ENCODE results near the gene XIRP1. TPM values are rescaled to one million over a fixed set of nuclear protein-coding genes. Genes with fewer than 3 reads are reported as not detected.

XIRP1 gene
- total and polyA plus RNA-seq, 9 donors, result 0.04 to 0.13 (median 0.11) TPM; not detected in 5

- no peak for DNase-seq
- 86 to 91% (median 89%) methylated on average over 5 of the region's 5 CpGs for WGBS, 3 donors
- intact Hi-C loops (cut with DNase I), result no loop called here
Measured at GRCh38 chr3:39203860-39204259, 11.5 kb upstream of the XIRP1 start.

DNA sequence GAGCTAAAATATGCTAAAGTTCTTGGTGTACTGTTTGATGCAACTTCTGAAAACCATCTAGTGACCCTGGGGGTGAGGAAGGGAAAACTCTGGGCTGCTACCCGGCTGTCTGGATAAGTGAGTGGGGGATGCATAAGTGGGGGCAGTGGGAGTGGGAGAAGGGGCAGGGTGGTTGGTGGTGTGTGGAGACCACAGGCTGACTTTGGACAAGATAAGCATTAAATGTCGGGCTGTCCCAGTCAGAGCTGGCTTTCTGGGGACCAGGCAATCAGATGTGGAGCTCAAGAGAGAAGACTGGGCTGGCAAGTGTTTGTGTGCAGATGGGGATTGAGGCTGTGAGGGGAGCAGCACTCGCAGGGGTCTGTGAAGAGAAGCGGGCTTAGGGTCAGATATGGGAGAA is 11.0 kb upstream of the XIRP1 start:
- Histone ChIP-seq H3K9me3 (no peaks in the 10 kb centered on the region), H3K4me3 (no peak overlapping the region), H3K27me3 (no peaks in the 10 kb centered on the region), H3K36me3 (no peaks in the 10 kb centered on the region), H3K4me1 (ENCODE audit: insufficient read depth) (no peaks in the 10 kb centered on the region), H3K27ac (no peak overlapping the region)
- 59 to 66% (median 64%) methylated on average over 4 of the region's 4 CpGs for WGBS, 3 donors
- TF ChIP-seq POLR2A (IDR thresholded peaks at IDR 0.05) (no peak), EP300 (IDR thresholded peaks at IDR 0.05) (no peak), CTCF (IDR thresholded peaks at IDR 0.05) (no peak)
- intact Hi-C loops (cut with DNase I), result no loop called here
- no peak for DNase-seq

More at GRCh38 chr3:39203860-39204259, 11.5 kb upstream of the XIRP1 start:
- no peak for TF ChIP-seq CTCF (IDR thresholded peaks at IDR 0.05)
- no peak for TF ChIP-seq EP300 (IDR thresholded peaks at IDR 0.05)
- no peak for TF ChIP-seq POLR2A (IDR thresholded peaks at IDR 0.05)
- Histone ChIP-seq H3K4me1 (ENCODE audit: insufficient read depth) (no peaks in the 10 kb centered on the region), H3K4me3 (no peak overlapping the region), H3K9me3 (no peaks in the 10 kb centered on the region), H3K27ac (no peak overlapping the region), H3K27me3 (no peaks in the 10 kb centered on the region), H3K36me3 (no peaks in the 10 kb centered on the region)

GRCh38 chr3:39202094-39202493 is 9.7 kb upstream of the XIRP1 start:
- intact Hi-C loops (cut with DNase I), result no loop called here
- H3K4me1 ChIP-seq (ENCODE audit: insufficient read depth), result no peaks in the 10 kb centered on the region
- H3K4me3 ChIP-seq, result no peak overlapping the region
- no peak overlapping the region for H3K27ac ChIP-seq
- H3K36me3 ChIP-seq, result no peaks in the 10 kb centered on the region
- no peaks in the 10 kb centered on the region for H3K9me3 ChIP-seq
- TF ChIP-seq CTCF (IDR thresholded peaks at IDR 0.05) (no peak), POLR2A (IDR thresholded peaks at IDR 0.05) (no peak), EP300 (IDR thresholded peaks at IDR 0.05) (no peak)
- WGBS, 3 donors, result 33 to 43% (median 38%) methylated on average over 3 of the region's 3 CpGs
- H3K27me3 ChIP-seq, result no peaks in the 10 kb centered on the region
- no peak for DNase-seq

DNA sequence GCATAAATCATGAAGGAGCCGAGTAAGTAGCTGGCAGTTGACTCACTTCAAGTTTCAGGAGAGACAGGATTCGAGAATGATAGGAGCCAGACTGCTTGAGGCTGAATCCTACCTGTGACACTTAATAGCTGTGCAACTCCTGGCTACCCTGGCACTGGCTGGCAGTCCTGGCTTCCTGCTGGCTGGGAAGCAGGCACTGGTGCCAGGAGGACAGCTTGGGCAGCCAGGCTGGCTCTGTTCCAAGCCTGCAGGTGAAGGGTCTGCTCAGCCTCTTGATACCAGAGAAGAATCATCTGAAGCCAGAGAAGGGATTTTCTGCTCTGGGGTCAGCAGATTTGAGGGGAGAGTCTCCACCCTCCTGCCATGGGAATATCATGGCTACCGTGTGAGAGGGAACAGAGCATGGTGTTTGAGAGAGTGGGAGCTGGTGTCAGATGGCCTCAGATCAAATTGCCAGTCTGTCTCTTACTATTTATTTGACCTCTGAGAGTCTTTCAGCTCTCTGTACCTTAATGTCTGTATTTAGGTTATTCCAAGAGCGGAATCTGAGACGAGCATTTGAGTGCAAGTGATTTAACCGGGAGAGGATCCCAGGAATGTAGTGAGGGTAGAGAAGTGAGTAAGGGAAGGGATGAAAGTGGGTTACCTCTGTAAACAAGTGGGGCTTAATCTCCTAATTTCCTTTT is 4.4 kb upstream of the XIRP1 start:
- H3K36me3 ChIP-seq, result no peaks in the 10 kb centered on the region
- 31 to 36% (median 32%) methylated on average over 6 of the region's 6 CpGs for WGBS, 3 donors
- H3K4me3 ChIP-seq, result no peak overlapping the region
- H3K9me3 ChIP-seq, result no peaks in the 10 kb centered on the region
- no peak overlapping the region for H3K27ac ChIP-seq
- H3K4me1 ChIP-seq (ENCODE audit: insufficient read depth), result no peaks in the 10 kb centered on the region
- intact Hi-C loops (cut with DNase I), result no loop called here
- TF ChIP-seq POLR2A (IDR thresholded peaks at IDR 0.05), result no peak
- no peak for TF ChIP-seq CTCF (IDR thresholded peaks at IDR 0.05)
- TF ChIP-seq EP300 (IDR thresholded peaks at IDR 0.05), result no peak
- no peaks in the 10 kb centered on the region for H3K27me3 ChIP-seq
- DNase-seq, result no peak

Data from ovary (tissue), 9 donors.